Epidermal melanocyte (primary cell): Measurements from ENCODE around the gene UBTF.

Source experiments
- DNase-seq: peaks from one replicate; pipeline ENCODE4 v3.0.0; 2011; ENCODE audit warnings: low spot score; ENCODE audit not compliant: insufficient read length

UBTF gene

DNA sequence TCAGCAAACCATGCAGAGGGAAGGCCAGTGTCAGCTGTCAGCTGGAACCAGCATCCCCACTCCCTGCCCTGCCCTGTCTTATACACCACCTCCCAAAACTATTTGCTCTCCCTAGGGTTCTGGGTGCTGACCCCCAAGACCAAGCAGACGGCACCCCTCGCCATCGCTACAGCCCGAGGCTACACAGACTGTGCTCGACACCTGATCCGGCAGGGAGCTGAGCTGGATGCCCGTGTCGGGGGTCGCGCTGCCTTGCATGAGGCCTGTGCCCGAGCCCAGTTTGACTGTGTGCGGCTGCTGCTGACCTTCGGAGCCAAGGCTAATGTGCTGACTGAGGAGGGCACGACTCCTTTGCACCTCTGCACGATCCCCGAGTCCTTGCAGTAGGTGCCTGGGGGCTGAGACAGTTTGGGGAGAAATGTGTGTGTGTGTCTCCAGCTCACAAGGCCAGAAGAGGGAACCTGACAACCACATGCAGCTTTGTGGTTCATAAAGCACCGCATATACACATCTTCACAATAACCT, 47.5 kb downstream of the UBTF start:
- no peak for DNase-seq

- DNase-seq: no peak
Measured at GRCh38 chr17:44170499-44171201, 48.8 kb downstream of the UBTF start, which contains the start of gene ASB16. Gene ASB16, plus strand, starts transcription at chr17:44170704. Its CDS starts 86 bp downstream, at chr17:44170790.

DNA sequence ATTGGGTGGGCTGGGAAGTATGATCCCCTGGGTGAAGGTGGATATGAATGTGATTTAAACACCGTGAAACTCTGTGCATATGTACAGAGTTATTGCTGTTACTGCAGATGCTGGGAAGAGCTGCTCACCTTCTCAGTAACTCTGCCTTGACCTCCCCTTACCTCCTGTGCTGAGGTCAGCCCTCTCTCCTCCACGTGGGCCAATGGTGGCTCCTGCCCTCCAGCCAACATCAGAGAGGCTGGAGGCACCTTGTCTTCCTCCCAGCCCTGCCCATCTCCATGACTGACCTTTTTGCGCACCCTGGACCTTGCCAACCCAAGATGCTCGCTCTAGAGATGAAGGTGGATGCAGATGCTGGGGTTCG, 49.4 kb downstream of the UBTF start:
- DNase-seq: no peak

DNA sequence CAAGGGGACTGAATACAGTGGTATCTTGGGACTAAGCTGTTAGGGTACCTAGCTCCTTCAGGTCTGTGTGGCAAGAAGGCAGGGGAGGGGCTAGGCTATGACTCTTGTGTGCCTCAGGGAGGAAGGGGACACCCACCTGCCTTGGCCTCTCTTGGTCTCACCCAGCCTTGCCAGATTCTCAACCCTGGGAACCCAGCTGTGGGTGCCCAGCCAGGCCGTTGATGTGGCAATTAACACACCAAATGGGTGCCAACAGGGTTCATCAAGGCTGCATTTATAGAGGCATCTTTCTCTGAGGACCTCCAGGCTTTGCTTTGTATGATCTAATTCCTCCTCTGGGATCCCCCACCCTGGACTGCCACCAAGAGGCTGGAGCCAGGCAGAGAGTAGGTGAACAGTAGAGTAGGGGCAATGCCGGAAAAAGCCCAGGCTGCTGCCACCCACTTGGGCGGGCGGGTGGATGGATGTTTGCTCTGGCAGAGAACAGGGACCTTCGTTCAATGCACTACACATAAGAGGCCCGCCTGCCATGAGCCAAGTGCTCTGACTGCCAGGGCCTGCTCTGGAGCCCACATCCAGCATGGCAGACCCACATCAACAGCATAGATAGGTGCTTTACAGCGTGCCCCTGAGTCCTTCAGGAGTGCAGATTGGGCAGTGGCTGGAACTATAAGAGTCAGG, 52.2 kb downstream of the UBTF start:
- DNase-seq: no peak

- no peak for DNase-seq
Measured at GRCh38 chr17:44164476-44164875, 55.0 kb downstream of the UBTF start.

DNA sequence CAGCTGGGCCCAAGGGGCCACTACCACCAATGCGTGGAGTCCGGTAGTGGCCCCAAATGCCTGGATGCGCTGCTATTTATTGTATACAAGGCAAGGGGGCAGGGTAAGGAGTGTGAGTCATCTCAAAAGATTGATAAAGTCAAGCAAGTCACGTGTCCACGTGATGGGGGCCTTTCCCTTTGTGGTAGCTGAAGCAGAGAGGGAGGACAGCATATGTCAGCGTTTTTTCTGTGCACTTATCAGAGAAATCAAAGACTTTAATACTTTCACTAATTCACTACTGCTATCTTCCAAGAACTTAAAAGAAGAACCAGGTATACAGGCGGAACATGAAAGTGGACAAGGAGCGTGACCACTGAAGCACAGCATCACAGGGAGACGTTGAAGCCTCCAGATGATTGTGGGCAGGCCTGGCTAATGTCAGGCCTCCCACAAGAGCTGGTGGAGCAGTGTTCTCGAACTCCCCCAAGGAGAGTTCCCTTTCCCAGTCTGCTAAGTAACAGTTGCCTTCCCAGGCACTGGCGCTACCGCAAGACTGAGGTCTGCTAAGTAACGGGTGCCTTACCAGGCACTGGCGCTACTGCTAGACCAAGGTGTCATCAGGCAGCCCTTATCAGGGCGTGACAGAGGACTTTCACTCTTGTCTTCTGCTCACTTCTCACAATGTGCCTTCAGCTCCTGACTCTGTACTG, 59.8 kb downstream of the UBTF start:
- no peak for DNase-seq

DNA sequence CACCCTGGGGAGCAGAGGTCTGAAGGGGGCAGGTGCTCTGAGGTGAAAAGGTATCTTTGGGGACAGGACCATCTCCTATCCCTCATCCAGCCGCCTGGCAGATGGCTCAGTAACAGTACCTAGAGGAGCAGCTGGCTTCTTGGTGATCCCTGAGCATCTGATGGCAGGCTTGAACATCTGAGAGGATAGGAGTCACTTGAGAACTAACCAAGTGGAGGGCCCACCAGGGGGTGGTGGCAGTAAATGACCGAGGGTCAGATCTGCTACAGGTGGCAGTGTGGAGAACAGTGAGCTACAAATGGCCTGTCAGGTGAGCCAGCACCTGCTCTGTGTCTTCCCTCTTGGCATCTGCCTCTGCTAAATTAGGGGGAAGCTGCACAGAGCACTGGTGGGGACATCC, 64.0 kb downstream of the UBTF start:
- DNase-seq: no peak
